Lower lobe of right lung (tissue), 2 donors: ENCODE results near the gene EMP1. TPM values are rescaled to one million over a fixed set of nuclear protein-coding genes. Genes with fewer than 3 reads are reported as not detected.

Experiments
- ATAC-seq, 2 donors: fragments of 200-7000 bp; cut with Tn5 transposase; one replicate each; pipeline ENCODE4 v1.9.1; 2020 to 2022; ENCODE audit warnings: mild to moderate bottlenecking in 2 of 2, moderate library complexity in 2 of 2
- DNase-seq: peaks from one replicate; pipeline ENCODE4 v3.0.0-alpha.2; 2020
- H3K27ac ChIP-seq: fragments of 200-600 bp; one replicate; pipeline ENCODE4 v1.8.0; 2022
- H3K27me3 ChIP-seq: fragments of 200-600 bp; one replicate; pipeline ENCODE4 v1.8.0; 2022; ENCODE audit warnings: low read depth
- H3K36me3 ChIP-seq: fragments of 200-600 bp; one replicate; pipeline ENCODE4 v1.8.0; 2022; ENCODE audit warnings: mild to moderate bottlenecking
- H3K4me1 ChIP-seq: fragments of 200-600 bp; one replicate; pipeline ENCODE4 v1.8.0; 2022
- H3K4me3 ChIP-seq: fragments of 200-600 bp; one replicate; pipeline ENCODE4 v1.8.0; 2022; ENCODE audit warnings: mild to moderate bottlenecking
- H3K9me3 ChIP-seq: fragments of 200-600 bp; one replicate; pipeline ENCODE4 v1.8.0; 2022
- CTCF ChIP-seq: fragments of 200-600 bp; IDR thresholded peaks from one replicate; pipeline ENCODE4 v1.8.0; 2022; ENCODE audit warnings: antibody characterized with exemption, mild to moderate bottlenecking
- intact Hi-C: fragments of 100-400 bp; cut with DNase I; formaldehyde crosslinking; loops from one replicate; pipeline ENCODE4 v1.11.0; 2022
- total RNA-seq: library from RNA; stranded (reverse); fragmentation: NEBNext Ultra II Directional; extraction: Animal tissue kit (Norgen Biotek cat#: 25700); gene quantifications from one replicate; pipeline ENCODE4 v1.2.1, GENCODE V29; 2021
- donor health status: DM: no; HTN: yes; CAD: no; lungs with severe emphysema.

EMP1 gene
- total RNA-seq, 1 donor from 2014 or later = 195 TPM

GRCh38 chr12:13210236-13211190 lies 14.0 kb downstream of the EMP1 start:
- DNase-seq = no peak
- Histone ChIP-seq H3K36me3 (peaks cover 34% of the 10 kb centered on the region), H3K27ac (peak overlapping the region; percentile 53), H3K9me3 (no peaks in the 10 kb centered on the region), H3K4me3 (no peak overlapping the region), H3K4me1 (peaks cover 63% of the 10 kb centered on the region), H3K27me3 (no peaks in the 10 kb centered on the region)
- ATAC-seq = no peak
- no peak for TF ChIP-seq CTCF
- intact Hi-C loops = loop anchor here (5.0 kb wide), 1 partner anchor 113 kb away; no protein-coding TSS in a partner anchor

GRCh38 chr12:13211191-13211858 lies 14.8 kb downstream of the EMP1 start:
- TF ChIP-seq CTCF = no peak
- Histone ChIP-seq H3K9me3 (no peaks in the 10 kb centered on the region), H3K36me3 (peaks cover 42% of the 10 kb centered on the region), H3K27ac (no peak overlapping the region), H3K4me3 (no peak overlapping the region), H3K27me3 (no peaks in the 10 kb centered on the region), H3K4me1 (peaks cover 55% of the 10 kb centered on the region)
- no peak for ATAC-seq
- DNase-seq = no peak
- intact Hi-C loops = loop anchor here (5.0 kb wide), 1 partner anchor 114 kb away; no protein-coding TSS in a partner anchor

DNA sequence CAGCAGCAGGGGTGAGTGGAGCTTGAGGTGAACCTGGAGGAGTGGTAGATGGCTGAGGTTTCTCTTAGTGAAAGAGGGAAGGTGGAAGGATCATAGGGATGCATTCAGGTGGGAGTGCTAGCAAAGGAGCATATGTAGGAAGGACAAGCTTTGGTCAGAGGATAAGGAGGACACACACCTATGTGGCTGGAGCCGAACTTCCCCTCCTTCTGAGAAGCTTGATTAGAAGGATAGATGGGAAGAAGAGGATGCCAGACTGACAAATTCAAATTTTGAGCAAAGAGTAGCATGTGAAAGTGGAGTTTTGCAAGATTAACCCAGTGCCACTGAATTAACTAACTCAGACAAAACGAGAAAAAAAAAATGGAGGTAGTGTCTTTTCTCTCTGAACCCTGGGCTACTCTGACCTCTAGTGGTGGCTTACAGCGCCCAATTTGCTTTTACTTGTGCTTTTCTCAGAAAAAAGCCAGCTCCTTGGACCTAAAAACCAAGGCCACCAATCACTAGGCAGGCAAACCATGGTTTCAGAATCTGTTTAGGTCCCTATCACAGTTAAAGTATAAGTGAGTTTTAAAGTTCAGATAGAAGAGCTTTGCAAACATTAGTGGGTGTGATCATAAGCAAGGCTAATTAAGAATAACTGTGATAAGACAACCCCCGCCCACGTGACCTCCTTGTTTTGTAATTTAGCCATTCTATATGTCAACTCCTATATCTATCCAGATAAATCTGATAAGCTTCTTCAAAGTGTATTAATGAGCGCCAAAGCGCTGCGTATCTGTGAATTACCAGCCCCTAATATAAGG lies 15.5 kb downstream of the EMP1 start:
- H3K36me3 ChIP-seq = peaks cover 49% of the 10 kb centered on the region
- H3K27ac ChIP-seq = no peak overlapping the region
- peak; percentile 85 for TF ChIP-seq CTCF
- H3K4me3 ChIP-seq = no peak overlapping the region
- H3K27me3 ChIP-seq = no peaks in the 10 kb centered on the region
- DNase-seq (no peak), ATAC-seq (peak; percentile 57 to 71)
- intact Hi-C loops = loop anchor here (5.0 kb wide), 1 partner anchor 115 kb away; no protein-coding TSS in a partner anchor
- H3K4me1 ChIP-seq = peaks cover 47% of the 10 kb centered on the region
- no peaks in the 10 kb centered on the region for H3K9me3 ChIP-seq

DNA sequence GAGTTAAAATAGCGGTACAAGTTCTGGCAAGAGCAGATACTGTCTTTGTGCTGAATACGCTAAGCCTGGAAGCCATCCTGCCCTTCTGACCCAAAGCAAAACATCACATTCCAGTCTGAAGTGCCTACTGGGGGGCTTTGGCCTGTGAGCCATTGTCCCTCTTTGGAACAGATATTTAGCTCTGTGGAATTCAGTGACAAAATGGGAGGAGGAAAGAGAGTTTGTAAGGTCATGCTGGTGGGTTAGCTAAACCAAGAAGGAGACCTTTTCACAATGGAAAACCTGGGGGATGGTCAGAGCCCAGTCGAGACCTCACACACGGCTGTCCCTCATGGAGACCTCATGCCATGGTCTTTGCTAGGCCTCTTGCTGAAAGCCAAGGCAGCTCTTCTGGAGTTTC lies 18.5 kb downstream of the EMP1 start:
- Histone ChIP-seq H3K27ac (no peak overlapping the region), H3K27me3 (no peaks in the 10 kb centered on the region), H3K4me3 (no peak overlapping the region), H3K4me1 (peaks cover 17% of the 10 kb centered on the region), H3K9me3 (no peaks in the 10 kb centered on the region), H3K36me3 (peaks cover 60% of the 10 kb centered on the region)
- DNase-seq (no peak), ATAC-seq (no peak)
- intact Hi-C loops = no loop called here
- no peak for TF ChIP-seq CTCF

DNA sequence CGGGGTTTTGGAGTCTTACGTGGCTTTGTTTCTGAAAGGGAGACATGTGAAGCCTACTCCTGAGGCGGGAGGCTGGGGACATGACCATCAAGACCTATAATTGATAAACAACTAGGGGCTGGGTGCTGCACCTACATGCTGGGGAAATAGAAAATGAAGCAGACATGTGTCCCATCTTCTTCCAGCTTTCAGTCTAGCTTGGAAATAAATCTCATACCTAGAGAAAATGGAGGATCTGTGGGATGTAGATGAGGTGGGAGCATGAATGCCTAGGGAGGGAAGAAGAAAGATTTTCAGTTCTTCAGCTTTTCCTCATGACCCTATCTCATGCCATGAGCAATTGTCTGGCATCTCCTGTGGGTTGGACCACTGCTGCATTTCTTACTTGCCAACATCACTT lies 22.1 kb downstream of the EMP1 start:
- Histone ChIP-seq H3K27ac (no peak overlapping the region), H3K9me3 (no peaks in the 10 kb centered on the region), H3K27me3 (no peaks in the 10 kb centered on the region), H3K4me1 (peaks cover 15% of the 10 kb centered on the region), H3K36me3 (peaks cover 44% of the 10 kb centered on the region), H3K4me3 (no peak overlapping the region)
- no peak for TF ChIP-seq CTCF
- ATAC-seq = no peak
- intact Hi-C loops = no loop called here
- DNase-seq = no peak
